IPS-18c (cell line): ENCODE measurements around the gene CYP26B1.

ENCODE experiments used
- H3K4me3 ChIP-seq: 2 replicates; pipeline ENCODE4 v1.7.0; 2013; ENCODE audit warnings: low read depth, mild to moderate bottlenecking, low read length, moderate library complexity; ENCODE audit not compliant: insufficient read depth
- H3K9me3 ChIP-seq: one replicate; pipeline ENCODE4 v1.6.1; 2013; ENCODE audit warnings: mild to moderate bottlenecking, low read length, moderate library complexity; ENCODE audit not compliant: control insufficient read depth, insufficient read depth

The CYP26B1 gene

DNA sequence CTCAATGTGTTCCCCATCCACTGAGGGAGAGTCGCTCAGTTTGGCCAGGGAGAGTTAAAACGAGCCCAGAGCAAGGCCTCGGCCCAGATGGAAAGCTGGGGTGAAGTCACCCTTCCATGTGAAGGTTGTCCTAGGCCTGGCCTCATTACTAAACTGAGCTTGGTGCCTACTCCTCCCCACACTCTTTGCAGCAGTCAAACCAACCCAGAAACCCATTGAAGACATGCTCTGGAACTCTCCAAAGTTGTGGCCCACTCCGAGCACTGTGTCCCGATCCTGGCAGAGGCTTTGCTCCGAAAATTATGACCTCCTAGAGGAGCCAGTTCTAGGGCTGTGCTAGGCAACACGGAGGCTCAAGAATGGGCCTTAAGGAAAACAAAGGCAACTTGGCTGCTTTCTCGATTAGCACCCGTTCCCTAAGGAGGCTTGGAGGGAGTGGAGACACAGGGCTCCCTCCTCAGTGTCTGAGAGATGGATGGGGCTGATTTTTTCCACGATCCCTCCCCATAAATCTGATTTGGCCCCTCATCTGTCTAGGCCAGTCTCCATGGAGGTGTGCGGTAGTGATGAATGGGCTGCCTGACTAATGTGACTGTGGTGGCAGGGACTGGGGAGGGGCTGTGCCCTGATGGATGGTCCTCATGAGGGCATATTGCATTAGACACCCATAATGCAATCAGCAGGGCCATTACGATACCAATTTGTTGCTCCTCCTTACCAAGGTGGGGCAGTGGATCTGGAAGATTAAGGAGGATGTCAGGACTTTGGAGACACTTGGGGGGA is 11.7 kb upstream of the CYP26B1 start:
- no peak overlapping the region for H3K4me3 ChIP-seq
- H3K9me3 ChIP-seq, result no peaks in the 10 kb centered on the region

DNA sequence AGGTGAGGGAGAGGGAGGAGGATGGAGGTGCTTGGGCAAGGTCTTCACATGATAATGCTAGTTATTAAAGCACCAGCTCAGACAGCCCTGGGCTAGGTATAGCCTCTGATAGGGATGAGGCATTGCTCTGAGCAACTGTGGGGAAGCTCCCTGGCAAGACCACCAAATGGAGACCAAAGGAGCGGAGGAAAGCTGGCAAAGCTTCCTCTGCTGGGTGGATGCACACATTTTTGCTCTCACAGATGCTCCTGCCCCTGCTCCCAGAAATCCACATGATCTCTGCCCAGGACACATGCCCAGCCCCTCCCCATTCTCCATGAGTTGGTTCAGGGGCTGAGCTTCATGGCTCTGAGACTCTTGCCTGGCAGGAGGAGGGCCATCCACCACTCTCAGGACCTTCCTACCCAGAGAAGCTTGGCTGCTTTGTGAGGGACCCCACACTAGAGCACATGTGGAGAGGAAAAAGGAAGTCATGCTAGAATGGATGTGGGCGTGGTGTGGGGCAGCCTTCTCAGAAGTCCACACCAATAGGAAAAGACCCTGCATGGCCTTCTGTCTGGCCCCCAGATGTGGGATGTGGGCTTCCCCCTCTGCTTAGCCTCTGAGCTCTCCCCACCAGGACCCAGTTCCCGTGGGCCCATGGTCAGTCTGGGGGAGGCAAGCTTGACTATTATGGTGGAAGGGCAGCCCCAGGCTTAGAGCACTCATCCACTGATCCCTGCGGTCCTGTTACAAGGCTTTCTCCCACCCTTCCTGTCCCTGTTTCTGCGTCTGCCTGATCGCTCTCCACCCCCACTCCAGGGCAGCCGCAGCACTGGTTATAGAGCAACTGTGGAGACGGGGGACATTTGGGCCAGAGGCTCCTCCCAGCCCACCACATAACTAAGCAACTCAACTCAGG is 10.5 kb upstream of the CYP26B1 start:
- Histone ChIP-seq H3K9me3 (no peaks in the 10 kb centered on the region), H3K4me3 (no peak overlapping the region)

DNA sequence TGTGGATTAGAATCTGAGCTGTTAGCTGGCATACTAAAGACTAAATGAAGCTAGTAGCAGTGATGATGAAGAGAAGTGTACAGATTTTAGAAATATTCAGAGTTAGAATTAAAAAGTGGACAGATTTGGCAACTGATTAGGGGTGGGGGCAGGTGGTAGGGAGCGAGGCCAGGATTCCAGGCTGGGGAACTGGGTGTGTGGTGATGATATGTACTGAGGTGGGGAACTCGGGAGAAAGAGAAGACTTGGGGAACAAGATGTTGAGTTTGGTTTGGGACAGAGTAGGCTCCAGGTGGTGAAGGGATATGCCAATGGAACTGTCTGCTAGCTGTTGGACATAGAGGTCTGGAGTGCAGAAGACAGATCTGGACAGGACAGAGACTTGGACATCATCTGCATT is 9.2 kb upstream of the CYP26B1 start:
- Histone ChIP-seq H3K9me3 (no peaks in the 10 kb centered on the region), H3K4me3 (no peak overlapping the region)

DNA sequence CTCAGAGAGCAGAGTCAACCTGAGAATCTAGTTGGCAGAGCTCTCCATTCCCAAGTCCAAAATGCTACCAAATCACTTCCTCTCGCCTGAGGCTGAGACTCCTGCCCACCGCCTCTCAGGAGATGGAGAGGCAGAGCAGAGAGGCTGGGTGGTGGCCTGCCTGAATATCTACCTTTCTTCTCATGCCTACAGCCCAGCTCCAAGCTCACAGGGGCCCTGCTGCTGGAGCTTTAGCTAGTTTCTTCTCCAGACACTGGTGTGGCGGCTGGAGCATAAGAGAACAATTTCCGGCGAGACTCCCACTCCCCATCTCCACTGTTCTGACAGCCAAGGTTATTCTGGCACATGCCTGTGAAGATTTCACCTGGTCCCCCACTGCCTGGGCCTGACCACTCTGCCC is 8.1 kb upstream of the CYP26B1 start:
- Histone ChIP-seq H3K9me3 (no peaks in the 10 kb centered on the region), H3K4me3 (no peak overlapping the region)

DNA sequence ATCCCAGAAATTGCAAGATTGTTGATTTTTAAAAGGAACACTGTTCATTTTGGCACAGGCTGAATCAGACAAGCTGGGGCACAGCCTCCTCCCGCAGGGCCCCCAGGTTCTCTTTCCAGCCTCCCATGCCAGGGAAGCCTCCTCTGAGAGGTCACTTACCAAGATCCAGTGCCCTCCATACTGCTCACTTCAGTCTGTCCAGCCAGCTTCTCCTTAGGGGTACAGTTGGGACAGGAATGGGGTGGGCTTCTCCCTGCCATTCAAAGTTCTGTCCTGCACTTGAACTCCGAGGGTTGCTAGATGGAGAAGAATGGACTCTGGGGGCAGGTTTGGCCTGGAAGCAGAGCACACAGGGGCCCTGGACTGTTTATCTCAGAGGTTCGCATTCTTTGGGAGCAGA is 7.5 kb upstream of the CYP26B1 start:
- no peaks in the 10 kb centered on the region for H3K9me3 ChIP-seq
- no peak overlapping the region for H3K4me3 ChIP-seq

DNA sequence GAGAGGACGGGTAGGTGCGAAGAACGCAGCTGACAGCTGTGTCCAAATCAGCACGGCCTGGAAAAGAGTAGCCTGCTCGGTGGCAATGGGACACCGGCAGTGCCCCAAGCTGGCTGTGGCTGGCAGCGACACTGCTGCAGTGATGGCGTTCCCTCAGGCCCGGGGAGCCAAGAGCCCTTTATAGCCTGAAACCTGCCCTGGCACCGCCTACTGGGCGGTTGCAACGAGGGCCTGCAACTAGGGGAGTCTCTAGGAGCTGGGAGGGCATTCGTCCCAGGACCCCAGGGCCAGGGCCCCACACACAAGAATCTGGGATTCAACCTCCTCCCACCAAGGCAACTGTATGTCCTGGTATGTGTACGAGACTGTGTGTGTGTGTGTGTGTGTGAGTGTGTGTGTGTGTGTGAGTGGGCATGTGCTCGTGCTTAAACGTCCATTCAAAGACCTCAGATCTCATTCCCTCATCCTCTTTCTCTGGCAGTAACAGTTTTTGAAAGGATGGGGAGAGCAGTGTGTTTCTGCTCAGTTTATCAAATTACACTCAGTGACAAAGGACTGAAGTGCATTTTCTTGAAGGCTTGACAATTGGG is 6.8 kb upstream of the CYP26B1 start:
- no peaks in the 10 kb centered on the region for H3K9me3 ChIP-seq

DNA sequence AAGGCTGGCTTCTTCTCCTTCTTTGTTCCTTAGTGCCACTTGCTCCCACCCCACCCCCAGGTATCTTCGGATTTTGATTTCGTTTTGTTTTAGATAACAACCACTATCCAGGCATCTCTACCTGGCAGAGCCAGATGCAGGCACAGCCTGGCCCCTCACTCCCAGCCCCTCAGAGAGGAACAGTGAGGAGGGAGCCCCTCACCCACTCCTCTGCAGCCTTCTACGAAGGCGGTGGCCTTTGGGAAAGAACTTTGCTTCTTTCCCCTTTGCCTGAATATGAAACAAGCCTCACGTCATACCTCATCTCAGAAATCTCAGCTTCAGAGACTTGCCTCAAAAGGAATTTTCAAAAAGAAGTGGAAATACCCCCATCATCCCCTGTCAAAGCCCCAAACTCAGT is 6.3 kb upstream of the CYP26B1 start:
- H3K9me3 ChIP-seq, result no peaks in the 10 kb centered on the region

More for the DNA sequence above, 6.8 kb upstream of the CYP26B1 start:
- no peak overlapping the region for H3K4me3 ChIP-seq

DNA sequence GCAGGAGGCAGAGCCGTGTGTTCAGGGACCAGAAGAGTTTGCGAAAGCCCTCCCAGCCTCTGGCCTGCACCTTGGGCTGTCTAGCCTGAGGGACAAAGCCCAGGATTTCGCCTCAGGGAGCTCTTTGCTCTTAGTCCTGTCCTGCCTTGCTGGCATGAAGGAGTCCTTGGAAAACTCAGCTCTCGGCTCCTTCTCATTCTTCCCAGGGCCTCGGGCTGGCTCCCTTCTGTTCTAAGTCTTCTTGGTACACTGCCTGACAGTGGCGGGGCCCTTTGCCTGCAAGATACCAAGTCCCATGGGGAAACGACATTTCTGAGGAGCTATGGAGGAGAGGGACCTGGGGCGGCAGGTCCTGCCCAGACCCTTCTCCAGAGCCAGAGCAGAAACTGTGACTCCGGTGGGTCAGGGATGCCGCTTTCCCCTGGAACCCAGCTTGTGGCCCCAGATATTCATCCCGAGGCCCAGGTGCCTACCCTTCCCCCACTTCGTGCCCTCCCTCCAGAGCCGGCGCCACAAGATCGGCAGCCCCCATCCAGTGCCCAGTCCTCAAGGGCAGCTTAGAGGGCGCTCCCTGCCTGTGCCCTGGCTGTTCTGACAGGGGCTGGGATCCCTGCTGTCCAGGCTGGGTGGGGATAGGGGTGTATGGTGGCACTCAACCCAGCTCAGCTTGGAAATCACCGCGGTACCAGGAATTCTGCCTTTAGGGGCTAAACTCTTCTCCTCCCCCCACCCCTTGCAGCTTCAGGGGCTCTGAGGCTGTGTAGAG is 5.5 kb upstream of the CYP26B1 start:
- H3K4me3 ChIP-seq, result no peak overlapping the region
- no peaks in the 10 kb centered on the region for H3K9me3 ChIP-seq

More for the DNA sequence above, 6.3 kb upstream of the CYP26B1 start:
- no peak overlapping the region for H3K4me3 ChIP-seq

DNA sequence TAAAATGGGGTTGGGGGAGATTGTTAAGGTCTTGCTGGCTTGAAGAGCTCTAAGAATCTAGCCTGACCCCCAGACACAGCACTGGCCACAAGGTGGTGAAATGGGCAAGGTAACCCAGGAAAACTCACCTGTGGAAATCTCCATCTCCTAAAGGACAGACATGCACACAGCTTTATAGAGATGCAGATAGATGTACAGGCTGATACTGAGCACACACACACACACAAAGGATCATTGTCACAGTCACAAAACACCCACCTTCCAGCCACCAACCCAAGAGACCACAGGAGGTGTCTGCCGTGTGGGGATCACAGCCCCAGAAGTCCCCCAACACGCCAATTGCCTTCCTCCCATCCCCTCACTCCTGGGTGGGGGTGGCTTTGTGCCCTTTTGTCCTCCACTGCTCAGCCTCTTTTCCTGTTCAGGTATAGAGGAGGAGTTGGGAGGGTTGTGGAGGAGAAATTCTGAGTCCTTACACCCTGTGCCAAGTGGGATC is 3.2 kb upstream of the CYP26B1 start:
- no peak overlapping the region for H3K4me3 ChIP-seq

DNA sequence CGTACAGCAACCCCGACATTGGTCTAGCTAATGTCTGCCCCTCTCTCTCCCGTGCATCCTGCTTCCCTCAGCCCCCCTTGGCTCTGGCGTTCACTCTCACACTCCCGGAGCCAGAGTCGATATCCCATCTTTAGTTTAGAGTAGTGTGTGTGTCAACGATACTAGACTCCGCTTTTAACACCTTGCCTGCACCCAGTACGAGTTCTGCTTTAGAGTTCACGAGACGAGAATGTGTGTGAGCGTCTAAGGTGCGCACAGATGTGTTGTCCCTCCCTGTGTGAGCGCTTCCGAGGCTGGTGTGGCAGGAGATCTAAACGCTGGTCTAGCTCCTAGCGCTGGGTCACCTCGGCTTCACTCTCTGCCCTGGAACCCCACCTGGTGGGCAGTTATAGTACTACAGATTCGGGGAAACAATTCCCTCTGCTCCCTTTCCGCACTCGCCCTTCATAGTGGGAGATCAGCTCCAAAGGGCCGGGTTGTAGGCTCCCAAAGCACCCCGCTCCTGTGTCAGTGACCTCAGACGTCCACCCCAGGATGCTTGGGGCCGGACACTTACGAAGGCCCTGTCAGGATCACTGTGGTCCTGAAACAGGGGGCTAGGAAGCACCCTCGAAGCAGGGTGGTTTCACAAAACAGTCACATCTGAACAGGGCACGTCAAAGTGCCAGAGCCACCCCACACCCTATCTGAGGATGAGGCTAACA is 2.6 kb upstream of the CYP26B1 start:
- peak overlapping the region; percentile 59; the same call in 1 of the 2 replicates for H3K4me3 ChIP-seq

More for the DNA sequence above, 3.2 kb upstream of the CYP26B1 start:
- H3K9me3 ChIP-seq, result no peaks in the 10 kb centered on the region

DNA sequence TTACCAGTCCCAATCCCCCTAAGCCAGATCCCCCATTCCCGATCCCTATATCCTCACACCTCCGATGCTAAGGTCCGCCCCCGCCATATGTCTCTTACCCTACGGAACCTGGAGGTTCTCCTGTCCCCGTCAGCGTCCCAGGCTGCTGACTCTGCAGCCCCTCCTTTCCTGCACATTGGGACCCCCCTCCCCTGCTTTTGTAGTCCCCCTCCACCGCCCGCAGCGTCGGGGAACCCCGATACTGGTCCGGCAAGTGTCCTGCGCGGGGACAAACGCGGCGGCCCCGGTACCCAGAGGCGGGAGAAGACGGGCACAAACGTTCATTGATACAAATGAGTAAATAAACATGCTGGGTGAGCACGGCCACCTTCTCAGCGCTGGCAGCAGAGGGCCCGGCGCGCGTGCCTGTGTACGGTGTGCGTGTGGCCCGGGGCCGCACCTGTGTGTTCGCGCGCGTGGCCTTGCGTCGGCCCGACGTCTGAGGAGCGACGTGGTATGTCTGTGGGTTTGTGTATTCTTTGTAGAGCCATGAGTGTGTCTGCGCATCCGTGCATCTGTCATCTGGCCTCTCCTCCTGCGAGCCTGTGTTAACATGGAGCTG is 2.0 kb upstream of the CYP26B1 start:
- H3K4me3 ChIP-seq, result peak overlapping the region; percentile 59

More for the DNA sequence above, 2.6 kb upstream of the CYP26B1 start:
- no peaks in the 10 kb centered on the region for H3K9me3 ChIP-seq

DNA sequence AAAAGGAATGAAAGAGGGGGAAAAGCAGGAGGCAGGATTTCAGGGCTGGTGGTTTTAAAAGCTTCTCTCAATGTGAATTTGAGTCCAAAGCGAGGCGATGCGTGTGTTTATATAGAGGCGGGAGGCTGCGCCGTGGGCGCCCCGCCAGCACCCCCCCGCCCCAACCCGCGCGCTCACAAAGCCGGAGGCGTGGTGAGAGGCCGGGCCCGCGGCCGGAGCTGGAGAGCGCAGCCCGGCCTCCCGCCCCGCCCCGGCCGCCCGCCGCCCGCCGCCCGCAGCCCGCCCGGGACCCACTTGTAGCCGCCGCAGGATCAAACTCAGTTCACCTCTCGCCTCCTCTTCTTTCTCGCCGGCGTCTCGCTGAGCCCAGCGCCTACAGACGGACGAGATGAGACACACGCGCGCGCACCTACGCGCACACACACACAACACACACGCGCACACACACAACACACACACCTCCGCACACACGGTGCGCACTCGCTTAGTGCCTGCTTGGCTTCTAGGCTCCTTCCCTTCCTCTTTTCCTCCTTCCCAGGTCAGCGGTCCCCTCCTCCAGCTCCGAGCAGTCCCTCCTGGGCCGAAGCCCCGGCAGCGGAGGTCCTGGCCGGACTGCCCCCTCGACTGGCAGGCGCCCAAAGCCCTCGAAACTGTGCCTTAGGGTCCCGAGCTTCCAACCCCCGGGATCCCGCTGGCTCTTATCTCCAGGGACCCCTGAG is 1.3 kb upstream of the CYP26B1 start:
- Histone ChIP-seq H3K4me3 (peak overlapping the region; percentile 59), H3K9me3 (no peaks in the 10 kb centered on the region)

More for the DNA sequence above, 2.0 kb upstream of the CYP26B1 start:
- no peaks in the 10 kb centered on the region for H3K9me3 ChIP-seq

DNA sequence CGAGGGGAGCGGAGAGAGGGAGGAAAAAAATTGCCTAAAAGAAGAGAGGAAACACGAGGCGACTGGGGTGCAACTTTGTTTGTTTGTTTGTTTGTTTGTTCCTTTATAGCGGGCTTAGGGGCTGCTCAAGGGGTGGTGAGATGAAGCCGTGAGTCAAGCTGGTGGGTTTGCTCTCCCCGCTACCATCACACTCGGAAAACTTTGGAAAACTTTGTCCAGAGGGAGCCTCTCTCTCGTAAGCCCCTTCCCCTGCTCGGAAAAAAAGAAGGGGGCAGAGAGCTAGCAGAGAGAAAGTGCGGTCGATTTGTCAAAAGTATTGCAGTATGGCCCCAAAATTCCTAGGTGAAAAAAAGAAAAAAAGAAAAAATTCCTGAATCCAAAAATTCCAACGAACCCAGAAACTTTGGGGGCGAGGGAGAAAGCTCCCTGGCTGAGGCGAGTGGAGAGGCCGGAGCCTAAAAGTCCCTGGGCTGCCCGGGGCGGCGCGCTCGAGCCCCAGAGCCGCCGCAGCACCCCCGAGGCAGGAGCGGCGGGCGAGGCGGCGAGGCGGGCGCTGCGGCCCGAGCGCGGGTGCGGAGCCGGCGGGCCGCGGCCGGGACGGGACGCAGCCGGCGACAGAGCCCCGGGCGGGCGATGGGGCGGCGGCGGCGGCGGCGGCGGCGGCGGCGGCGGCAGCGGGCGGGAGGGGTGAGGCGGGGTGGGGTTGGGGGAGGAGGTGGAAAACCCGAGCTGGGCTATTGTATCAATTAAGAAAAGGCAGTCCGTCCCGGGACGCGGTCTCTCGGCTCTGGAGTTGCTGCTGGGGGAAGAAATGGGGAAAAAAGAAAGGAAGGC is 558 bp upstream of the CYP26B1 start:
- Histone ChIP-seq H3K4me3 (peak overlapping the region; percentile 41), H3K9me3 (peaks cover 3% of the 10 kb centered on the region)

DNA sequence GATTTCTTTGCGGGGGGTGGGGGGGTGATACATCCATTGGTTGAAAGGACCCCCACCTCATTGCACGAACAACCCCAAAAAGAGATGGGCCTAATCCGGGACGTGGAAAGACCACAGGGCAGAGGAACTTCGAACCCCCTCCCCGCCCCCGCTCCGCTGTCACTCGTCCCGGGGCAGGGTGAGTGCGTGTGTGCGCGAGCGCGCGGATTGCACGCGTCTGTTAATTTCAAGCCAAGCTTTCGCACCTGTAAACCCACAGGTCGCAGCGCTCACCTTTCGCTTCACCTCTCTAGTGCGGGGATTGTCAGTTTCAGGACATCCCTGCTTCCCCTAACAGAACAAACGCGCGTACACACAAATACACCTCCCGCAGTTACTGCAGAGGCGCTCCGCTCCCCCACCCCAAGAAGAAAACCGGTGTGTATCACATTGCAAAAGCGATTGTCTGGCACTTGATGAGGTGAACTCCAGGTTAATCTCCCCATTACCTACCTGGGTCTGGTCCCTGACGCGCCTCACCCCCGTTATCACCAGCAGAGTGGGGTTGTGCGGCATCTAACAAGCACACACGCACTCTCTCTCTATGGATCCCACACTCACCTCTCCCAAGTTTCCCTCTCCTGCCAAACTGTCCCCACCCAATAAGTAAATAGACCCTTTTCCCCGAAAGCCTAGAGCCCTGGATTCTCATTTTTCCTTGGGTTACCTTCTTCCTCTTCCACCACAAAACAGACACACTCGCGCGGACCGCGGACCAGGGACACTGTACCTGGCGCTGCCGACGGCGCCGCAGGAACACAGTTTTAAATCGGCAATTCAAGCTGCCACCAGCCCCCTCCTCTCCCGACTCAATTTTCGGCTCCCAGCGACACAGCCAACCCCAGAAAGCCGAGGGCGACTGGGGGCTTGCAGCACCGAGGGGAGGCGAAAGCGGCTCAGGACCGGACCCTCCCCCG is 1.0 kb downstream of the CYP26B1 start:
- Histone ChIP-seq H3K4me3 (peak overlapping the region; percentile 70), H3K9me3 (peaks cover 9% of the 10 kb centered on the region)
